Measurements from ENCODE around the gene BOK. TPM values are rescaled to one million over a fixed set of nuclear protein-coding genes. Genes with fewer than 3 reads are reported as not detected.
A peak's percentile ranks its signal among the peaks of the same experiment; 100 is the strongest.

Gene BOK
- total RNA-seq, 1 experiment from 2014 or later = 33.9 TPM

- Histone ChIP-seq H3K4ac (ENCODE audit: low read depth, low read length) (no peak overlapping the region), H3K9ac (ENCODE audit: extremely low read depth, insufficient read length, low read length) (no peak overlapping the region), H3K14ac (ENCODE audit: insufficient read depth, low read length) (no peak overlapping the region), H3K4me2 (ENCODE audit: insufficient read depth, insufficient read length, low read length) (peak overlapping the region; percentile 38), H2BK5ac (ENCODE audit: insufficient read length, low read length) (no peak overlapping the region), H3K4me1 (ENCODE audit: insufficient read depth, low read length) (no peaks in the 10 kb centered on the region), H3K56ac (ENCODE audit: insufficient read length, low read depth, low read length) (no peak overlapping the region), H3K27ac (ENCODE audit: insufficient read length, low read depth, low read length) (no peak overlapping the region), H3K9me3 (ENCODE audit: control insufficient read depth, low read depth, low read length) (no peaks in the 10 kb centered on the region), H3K23me2 (ENCODE audit: insufficient read length, low read depth, low read length, poor library complexity, severe bottlenecking) (peaks cover 11% of the 10 kb centered on the region), H4K5ac (ENCODE audit: insufficient read length, low read depth, low read length) (no peak overlapping the region), H2AFZ (ENCODE audit: low read length) (no peak overlapping the region), H3K79me1 (ENCODE audit: insufficient read depth, low read depth, low read length, poor library complexity, severe bottlenecking) (no peaks in the 10 kb centered on the region), H3K18ac (ENCODE audit: insufficient read length, low read depth, low read length) (no peak overlapping the region), H2BK15ac (ENCODE audit: low read depth, low read length) (no peak overlapping the region), H2BK20ac (ENCODE audit: low read depth, low read length, poor library complexity, severe bottlenecking) (no peak overlapping the region), H4K91ac (ENCODE audit: insufficient read length, low read depth, low read length) (no peak overlapping the region), H3K79me2 (ENCODE audit: insufficient read depth, low read length) (no peaks in the 10 kb centered on the region), H3K23ac (ENCODE audit: insufficient read length, low read depth, low read length) (no peak overlapping the region), H4K8ac (replicated peaks; ENCODE audit: insufficient read length, low read depth, low read length) (no peak overlapping the region), H2BK12ac (ENCODE audit: insufficient read length, low read depth, low read length) (no peak overlapping the region), H3K27me3 (ENCODE audit: insufficient read depth, low read length) (peaks cover 16% of the 10 kb centered on the region; the same call in 1 of the 2 replicates), H3T11ph (ENCODE audit: low read length) (no peak overlapping the region), H2AK5ac (ENCODE audit: insufficient read length, low read length) (no peak overlapping the region), H4K20me1 (ENCODE audit: control insufficient read depth, insufficient read depth, insufficient read length) (no peaks in the 10 kb centered on the region), H2BK120ac (ENCODE audit: low read depth, low read length, poor library complexity, severe bottlenecking) (no peak overlapping the region)
- Mint-ChIP-seq H3K36me3 (ENCODE audit: insufficient read depth in 1 of 3, low read depth in 3 of 3) (no peaks in the 10 kb centered on the region), H3K4me1 (peaks cover 3 to 13% of the 10 kb centered on the region in 2 experiments; a peak in 3 of 4 replicates), H3K27ac (peak overlapping the region in 1 of 3 experiments; percentile 77; a peak in 2 of 7 replicates), H3K27me3 (ENCODE audit: low read depth) (peaks cover 48% of the 10 kb centered on the region), H3K9me3 (peaks cover 2% of the 10 kb centered on the region in 2 experiments; a peak in 1 of 5 replicates), H3K4me3 (peak overlapping the region; percentile 63 to 84; a peak in 4 of 5 replicates)
- no peak for DNase-seq
- no CpG with 5 or more reads among the region's 10 CpGs for WGBS (ENCODE audit: extremely low coverage, insufficient read length, low lambda C conversion rate)
- TF ChIP-seq CTCF (conservative IDR thresholded peaks at IDR 0.05) = no peak
These were observed 18.2 kb upstream of the BOK start for GRCh38 chr2:241540401-241540770.
